HG02571 (cell line): ENCODE data around the gene PCDHGA7.
"Not testable (repeated sequence)": the region's sequence is repeated elsewhere in the genome, so short reads cannot be mapped to it uniquely, and the experiment has no call there.

Experiments used
- ATAC-seq: cut with Tn5 transposase; IDR thresholded peaks from one replicate; pipeline ENCODE4 v1.9.1; 2021; ENCODE audit warnings: mild to moderate bottlenecking, moderate library complexity; ENCODE audit not compliant: unreplicated experiment

PCDHGA7 gene

GRCh38 chr5:141397756-141398551, 15.4 kb downstream of the PCDHGA7 start, which contains the start of gene PCDHGB5:
Gene PCDHGB5 (plus strand): TSS chr5:141397947. CDS start chr5:141398128, 181 bp downstream.
- not testable (repeated sequence) for ATAC-seq

GRCh38 chr5:141398608-141399007, 16.1 kb downstream of the PCDHGA7 start:
- no peak for ATAC-seq

- no peak for ATAC-seq
These were observed 17.2 kb downstream of the PCDHGA7 start for GRCh38 chr5:141399555-141400258.

- ATAC-seq: no peak
These were observed 20.2 kb downstream of the PCDHGA7 start, which contains the start of gene PCDHGA9 for GRCh38 chr5:141402553-141403243. Gene PCDHGA9 (plus strand): TSS chr5:141402778. CDS start chr5:141402953, 175 bp downstream.

GRCh38 chr5:141403387-141403786, 20.8 kb downstream of the PCDHGA7 start:
- no peak for ATAC-seq

GRCh38 chr5:141407790-141408505, 25.4 kb downstream of the PCDHGA7 start, which contains the start of gene PCDHGB6:
Gene PCDHGB6 (plus strand): TSS chr5:141408021. CDS start chr5:141408203, 182 bp downstream.
- ATAC-seq: not testable (repeated sequence)

GRCh38 chr5:141409598-141410306, 27.2 kb downstream of the PCDHGA7 start:
- ATAC-seq: no peak

- ATAC-seq: no peak
These were observed 29.0 kb downstream of the PCDHGA7 start for GRCh38 chr5:141411575-141411974.

- peak; percentile 78 for ATAC-seq
These were observed 30.5 kb downstream of the PCDHGA7 start, which contains the start of gene PCDHGA10 for GRCh38 chr5:141412854-141413539. Gene PCDHGA10 (plus strand): TSS chr5:141412987. CDS start chr5:141413176, 189 bp downstream.

GRCh38 chr5:141413540-141414069, 31.1 kb downstream of the PCDHGA7 start:
- ATAC-seq: no peak

GRCh38 chr5:141414548-141415274, 32.2 kb downstream of the PCDHGA7 start:
- not testable (repeated sequence) for ATAC-seq

GRCh38 chr5:141415275-141415618, 32.7 kb downstream of the PCDHGA7 start:
- ATAC-seq: not testable (repeated sequence)

GRCh38 chr5:141417494-141418172, 35.1 kb downstream of the PCDHGA7 start, which contains the start of gene PCDHGB7:
Gene PCDHGB7 (plus strand): TSS chr5:141417677. CDS start chr5:141417860, 183 bp downstream.
- ATAC-seq: peak; percentile 75

GRCh38 chr5:141419074-141419880, 36.7 kb downstream of the PCDHGA7 start:
- no peak for ATAC-seq

- no peak for ATAC-seq
These were observed 38.4 kb downstream of the PCDHGA7 start, which contains the start of gene PCDHGA11 for GRCh38 chr5:141420855-141421488. Gene PCDHGA11 (plus strand): TSS chr5:141421051. CDS start chr5:141421228, 177 bp downstream.

GRCh38 chr5:141421489-141421855, 38.9 kb downstream of the PCDHGA7 start:
- ATAC-seq: no peak
